ENCODE measurements around the gene TMIGD1. TPM values are rescaled to one million over a fixed set of nuclear protein-coding genes. Genes with fewer than 3 reads are reported as not detected.
A peak's percentile ranks its signal among the peaks of the same experiment; 100 is the strongest.

TMIGD1 gene
- total and polyA plus RNA-seq, 2 of the 13 experiments (the other 11 are each of a cell fraction or from before 2014, with no cell fraction given): not detected

DNA sequence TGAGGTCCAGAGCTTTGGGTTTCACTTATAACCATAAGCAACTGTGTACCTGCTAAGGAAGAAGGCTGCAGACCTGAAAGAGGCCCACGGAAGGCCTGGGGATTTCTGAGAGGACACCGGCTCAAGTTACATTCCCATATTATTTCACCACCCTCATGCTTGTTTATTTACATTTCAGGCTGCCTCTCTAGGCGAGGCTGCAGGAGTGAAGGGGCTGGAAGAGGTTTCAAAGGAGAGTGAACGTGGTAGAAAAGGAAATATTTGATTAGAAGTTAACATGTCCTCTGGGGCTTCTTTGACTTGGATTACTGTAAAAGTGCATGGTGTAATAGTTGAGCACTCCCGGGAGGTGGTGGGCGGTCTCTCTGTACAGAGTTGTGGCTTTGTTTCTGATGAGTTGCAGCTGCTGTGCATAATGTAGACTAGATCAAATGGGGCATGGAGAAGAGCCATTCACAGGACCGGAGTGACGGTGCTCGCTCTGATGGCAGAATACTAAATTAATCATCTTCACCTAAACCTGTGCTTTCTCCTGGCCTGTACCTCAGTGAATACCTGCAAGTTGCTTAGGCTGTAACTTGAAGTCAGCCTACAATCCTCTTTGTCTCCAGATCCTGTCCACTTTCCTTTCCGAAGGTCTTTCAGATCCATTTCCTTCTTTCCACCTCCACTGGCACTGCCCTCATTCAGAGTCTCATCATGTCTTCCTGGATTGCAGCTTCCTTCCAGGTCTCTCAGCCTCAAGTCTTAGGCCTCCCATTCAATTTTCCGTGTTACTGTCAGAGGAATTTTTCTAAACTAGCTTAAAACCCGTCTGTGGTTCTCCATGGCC is 43.0 kb upstream of the TMIGD1 start (continued):
- TF ChIP-seq, protein P1, sequence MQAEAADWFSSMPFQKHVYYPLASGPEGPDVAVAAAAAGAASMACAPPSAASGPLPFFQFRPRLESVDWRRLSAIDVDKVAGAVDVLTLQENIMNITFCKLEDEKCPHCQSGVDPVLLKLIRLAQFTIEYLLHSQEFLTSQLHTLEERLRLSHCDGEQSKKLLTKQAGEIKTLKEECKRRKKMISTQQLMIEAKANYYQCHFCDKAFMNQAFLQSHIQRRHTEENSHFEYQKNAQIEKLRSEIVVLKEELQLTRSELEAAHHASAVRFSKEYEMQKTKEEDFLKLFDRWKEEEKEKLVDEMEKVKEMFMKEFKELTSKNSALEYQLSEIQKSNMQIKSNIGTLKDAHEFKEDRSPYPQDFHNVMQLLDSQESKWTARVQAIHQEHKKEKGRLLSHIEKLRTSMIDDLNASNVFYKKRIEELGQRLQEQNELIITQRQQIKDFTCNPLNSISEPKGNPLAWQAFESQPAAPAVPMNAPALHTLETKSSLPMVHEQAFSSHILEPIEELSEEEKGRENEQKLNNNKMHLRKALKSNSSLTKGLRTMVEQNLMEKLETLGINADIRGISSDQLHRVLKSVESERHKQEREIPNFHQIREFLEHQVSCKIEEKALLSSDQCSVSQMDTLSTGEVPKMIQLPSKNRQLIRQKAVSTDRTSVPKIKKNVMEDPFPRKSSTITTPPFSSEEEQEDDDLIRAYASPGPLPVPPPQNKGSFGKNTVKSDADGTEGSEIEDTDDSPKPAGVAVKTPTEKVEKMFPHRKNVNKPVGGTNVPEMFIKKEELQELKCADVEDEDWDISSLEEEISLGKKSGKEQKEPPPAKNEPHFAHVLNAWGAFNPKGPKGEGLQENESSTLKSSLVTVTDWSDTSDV (CRISPR knock-in tag; IDR thresholded peaks at IDR 0.05): no peak
- TF ChIP-seq SMARCC2 (IDR thresholded peaks at IDR 0.05) (no peak), ZNF496 (CRISPR knock-in tag; IDR thresholded peaks at IDR 0.05; ENCODE audit: insufficient replicate concordance) (no peak), MIXL1 (CRISPR knock-in tag; IDR thresholded peaks at IDR 0.05) (no peak), ZNF670 (CRISPR knock-in tag; IDR thresholded peaks at IDR 0.05; ENCODE audit: borderline replicate concordance) (no peak), PRDM10 (CRISPR knock-in tag; IDR thresholded peaks at IDR 0.05; ENCODE audit: low read depth) (0 out of 2 replicates have a peak, but pooled peaks have one; percentile 42), TBL1XR1 (IDR thresholded peaks at IDR 0.05; ENCODE audit: borderline replicate concordance, low read length, partially characterized antibody) (peak; percentile 13), KLF6 (CRISPR knock-in tag; IDR thresholded peaks at IDR 0.05) (0 out of 2 replicates have a peak, but pooled peaks have one; percentile 60), RCOR2 (CRISPR knock-in tag; IDR thresholded peaks at IDR 0.05) (peak; percentile 55; the same call in 1 of the 2 replicates), MED8 (CRISPR knock-in tag; IDR thresholded peaks at IDR 0.05; ENCODE audit: insufficient replicate concordance) (no peak), ZEB1 (IDR thresholded peaks at IDR 0.05; ENCODE audit: insufficient replicate concordance, low read depth) (peak; percentile 45), STAG1 (CRISPR knock-in tag; IDR thresholded peaks at IDR 0.05) (0 out of 2 replicates have a peak, but pooled peaks have one; percentile 4), NFYC (CRISPR knock-in tag; IDR thresholded peaks at IDR 0.05) (no peak), ZNF768 (CRISPR knock-in tag; IDR thresholded peaks at IDR 0.05) (no peak), ZXDC (CRISPR knock-in tag; IDR thresholded peaks at IDR 0.05) (no peak), IRF2 (CRISPR knock-in tag; IDR thresholded peaks at IDR 0.05) (0 out of 2 replicates have a peak, but pooled peaks have one; percentile 40)
- TF ChIP-seq, protein P2, sequence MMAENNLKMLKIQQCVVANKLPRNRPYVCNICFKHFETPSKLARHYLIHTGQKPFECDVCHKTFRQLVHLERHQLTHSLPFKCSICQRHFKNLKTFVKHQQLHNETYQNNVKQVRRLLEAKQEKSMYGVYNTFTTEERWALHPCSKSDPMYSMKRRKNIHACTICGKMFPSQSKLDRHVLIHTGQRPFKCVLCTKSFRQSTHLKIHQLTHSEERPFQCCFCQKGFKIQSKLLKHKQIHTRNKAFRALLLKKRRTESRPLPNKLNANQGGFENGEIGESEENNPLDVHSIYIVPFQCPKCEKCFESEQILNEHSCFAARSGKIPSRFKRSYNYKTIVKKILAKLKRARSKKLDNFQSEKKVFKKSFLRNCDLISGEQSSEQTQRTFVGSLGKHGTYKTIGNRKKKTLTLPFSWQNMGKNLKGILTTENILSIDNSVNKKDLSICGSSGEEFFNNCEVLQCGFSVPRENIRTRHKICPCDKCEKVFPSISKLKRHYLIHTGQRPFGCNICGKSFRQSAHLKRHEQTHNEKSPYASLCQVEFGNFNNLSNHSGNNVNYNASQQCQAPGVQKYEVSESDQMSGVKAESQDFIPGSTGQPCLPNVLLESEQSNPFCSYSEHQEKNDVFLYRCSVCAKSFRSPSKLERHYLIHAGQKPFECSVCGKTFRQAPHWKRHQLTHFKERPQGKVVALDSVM (CRISPR knock-in tag; IDR thresholded peaks at IDR 0.05): peak; percentile 79
